SU-DHL-6 (cell line): Measurements from ENCODE around the gene BTBD9.

Source experiments
- H2AFZ ChIP-seq: fragments of 200-600 bp; sonication (generic); 2 replicates; pipeline ENCODE4 v1.6.1; 2014; ENCODE audit warnings: low read depth, mild to moderate bottlenecking, moderate library complexity, mixed read lengths, antibody characterized with exemption, low read length; ENCODE audit not compliant: severe bottlenecking
- H3F3A ChIP-seq: fragments of 200-600 bp; shearing (Covaris generic); 2 replicates; pipeline ENCODE4 v1.6.0; 2016; ENCODE audit warnings: antibody characterized with exemption, mild to moderate bottlenecking; ENCODE audit not compliant: insufficient read depth
- H3K27ac ChIP-seq: fragments of 200-600 bp; sonication (generic); 2 replicates; pipeline ENCODE4 v1.5.1; 2016; ENCODE audit warnings: low read depth, mild to moderate bottlenecking, low read length, moderate library complexity, mixed read lengths
- H3K27me3 ChIP-seq: fragments of 200-600 bp; sonication (generic), shearing (Covaris generic); 2 replicates; pipeline ENCODE4 v1.6.0; 2014; ENCODE audit warnings: mild to moderate bottlenecking, low read length
- H3K36me3 ChIP-seq: fragments of 200-600 bp; sonication (generic); 2 replicates; pipeline ENCODE4 v1.6.1; 2014; ENCODE audit warnings: mild to moderate bottlenecking, low read length, mixed read lengths
- H3K4me2 ChIP-seq: fragments of 300-600, 200-600 bp; shearing (Covaris generic), sonication (generic); 2 replicates; pipeline ENCODE4 v1.6.0; 2014; ENCODE audit warnings: low read length, low read depth, mild to moderate bottlenecking; ENCODE audit not compliant: poor library complexity, severe bottlenecking
- H3K4me3 ChIP-seq: fragments of 200-600 bp; sonication (generic); 2 replicates; pipeline ENCODE4 v1.5.1; 2014; ENCODE audit warnings: antibody characterized with exemption, low read length, mild to moderate bottlenecking, mixed read lengths; ENCODE audit not compliant: insufficient read depth, poor library complexity, severe bottlenecking
- H3K79me2 ChIP-seq: fragments of 200-600 bp; sonication (generic); 2 replicates; pipeline ENCODE4 v1.6.1; 2014; ENCODE audit warnings: mild to moderate bottlenecking, low read length, moderate library complexity; ENCODE audit not compliant: insufficient read depth
- H3K9ac ChIP-seq: fragments of 200-600 bp; sonication (generic); 2 replicates; pipeline ENCODE4 v1.7.0; 2014; ENCODE audit warnings: mild to moderate bottlenecking, low read length
- H3K9me2 ChIP-seq: fragments of 200-600 bp; sonication (generic); replicated peaks from 2 replicates; pipeline ENCODE4 v1.6.1; 2014; ENCODE audit warnings: low read length; ENCODE audit not compliant: insufficient read depth
- H3K9me3 ChIP-seq: fragments of 200-600 bp; sonication (generic); 2 replicates; pipeline ENCODE4 v1.6.1; 2014; ENCODE audit warnings: low read length, mixed read lengths; ENCODE audit not compliant: insufficient read depth
- H4K20me1 ChIP-seq: fragments of 200-600 bp; sonication (generic); 2 replicates; pipeline ENCODE4 v1.6.1; 2014; ENCODE audit warnings: low read depth, mild to moderate bottlenecking, antibody characterized with exemption, low read length, moderate library complexity, mixed read lengths
- EZH2phosphoT487 ChIP-seq: fragments of 200-600 bp; sonication (generic), shearing (Covaris generic); conservative IDR thresholded peaks from 2 replicates; pipeline ENCODE4 v1.6.1; 2018; ENCODE audit warnings: mild to moderate bottlenecking, antibody characterized with exemption, low read length, moderate library complexity, mixed read lengths
- TF ChIP-seq, protein P1 (sequence below): fragments of 200-600 bp; sonication (generic); IDR thresholded peaks from one replicate; pipeline ENCODE4 v1.5.1; 2017; ENCODE audit warnings: antibody characterized with exemption, mild to moderate bottlenecking, low read length, moderate library complexity; ENCODE audit not compliant: insufficient read depth, poor library complexity, severe bottlenecking

BTBD9 gene

DNA sequence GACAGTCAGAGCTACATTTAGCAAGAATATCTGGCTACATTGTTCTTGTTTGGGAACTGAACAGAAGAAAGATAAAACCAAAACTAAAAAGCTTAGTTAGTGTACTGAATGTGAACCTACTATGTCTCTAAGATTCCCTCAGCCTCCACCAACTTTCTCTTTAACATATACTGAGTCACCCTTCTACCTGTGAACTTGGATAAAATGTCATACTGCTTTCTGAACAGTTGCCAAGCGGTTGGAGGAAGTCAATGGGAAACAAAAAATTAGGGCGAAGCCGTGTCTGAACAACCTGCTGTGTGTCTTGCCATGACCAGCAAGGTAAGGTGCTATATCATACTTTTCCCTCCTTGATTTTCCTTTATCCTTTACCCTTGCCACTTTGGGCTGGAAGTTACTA lies 243.5 kb downstream of the BTBD9 start:
- H3K36me3 ChIP-seq = no peaks in the 10 kb centered on the region
- no peaks in the 10 kb centered on the region for H3K9me2 ChIP-seq
- no peak overlapping the region for H3K4me3 ChIP-seq
- no peaks in the 10 kb centered on the region for H3K9me3 ChIP-seq
- no peaks in the 10 kb centered on the region for H3K27me3 ChIP-seq
- H3F3A ChIP-seq = no peaks in the 10 kb centered on the region
- no peaks in the 10 kb centered on the region for H3K79me2 ChIP-seq
- H3K4me2 ChIP-seq = no peak overlapping the region
- no peak overlapping the region for H3K9ac ChIP-seq
- H3K27ac ChIP-seq = no peak overlapping the region
- no peaks in the 10 kb centered on the region for H4K20me1 ChIP-seq
- no peak overlapping the region for H2AFZ ChIP-seq
- TF ChIP-seq, protein P1, sequence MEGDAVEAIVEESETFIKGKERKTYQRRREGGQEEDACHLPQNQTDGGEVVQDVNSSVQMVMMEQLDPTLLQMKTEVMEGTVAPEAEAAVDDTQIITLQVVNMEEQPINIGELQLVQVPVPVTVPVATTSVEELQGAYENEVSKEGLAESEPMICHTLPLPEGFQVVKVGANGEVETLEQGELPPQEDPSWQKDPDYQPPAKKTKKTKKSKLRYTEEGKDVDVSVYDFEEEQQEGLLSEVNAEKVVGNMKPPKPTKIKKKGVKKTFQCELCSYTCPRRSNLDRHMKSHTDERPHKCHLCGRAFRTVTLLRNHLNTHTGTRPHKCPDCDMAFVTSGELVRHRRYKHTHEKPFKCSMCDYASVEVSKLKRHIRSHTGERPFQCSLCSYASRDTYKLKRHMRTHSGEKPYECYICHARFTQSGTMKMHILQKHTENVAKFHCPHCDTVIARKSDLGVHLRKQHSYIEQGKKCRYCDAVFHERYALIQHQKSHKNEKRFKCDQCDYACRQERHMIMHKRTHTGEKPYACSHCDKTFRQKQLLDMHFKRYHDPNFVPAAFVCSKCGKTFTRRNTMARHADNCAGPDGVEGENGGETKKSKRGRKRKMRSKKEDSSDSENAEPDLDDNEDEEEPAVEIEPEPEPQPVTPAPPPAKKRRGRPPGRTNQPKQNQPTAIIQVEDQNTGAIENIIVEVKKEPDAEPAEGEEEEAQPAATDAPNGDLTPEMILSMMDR = no peak
- no peak for TF ChIP-seq EZH2phosphoT487

DNA sequence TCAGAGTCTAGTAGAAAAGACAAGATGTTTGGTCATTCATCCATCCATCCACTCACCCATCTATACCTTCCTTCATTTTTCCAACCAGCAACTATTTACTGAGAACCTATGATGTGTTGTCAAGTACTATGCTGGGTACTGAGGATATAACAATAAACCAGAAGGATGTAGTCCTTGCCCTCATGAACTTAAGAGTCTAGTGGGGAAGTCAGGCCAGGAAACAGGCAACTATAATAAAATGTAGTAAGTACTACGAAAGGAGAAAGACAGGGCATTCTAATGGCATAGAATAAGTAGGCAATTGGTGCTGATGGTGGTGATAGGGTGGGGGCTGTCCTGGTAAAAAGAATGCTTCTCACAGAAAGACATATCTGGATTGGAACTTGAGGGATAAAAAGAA lies 245.7 kb downstream of the BTBD9 start:
- no peaks in the 10 kb centered on the region for H3F3A ChIP-seq
- no peaks in the 10 kb centered on the region for H3K9me3 ChIP-seq
- no peaks in the 10 kb centered on the region for H3K27me3 ChIP-seq
- H2AFZ ChIP-seq = no peak overlapping the region
- no peaks in the 10 kb centered on the region for H3K79me2 ChIP-seq
- H3K27ac ChIP-seq = no peak overlapping the region
- no peaks in the 10 kb centered on the region for H4K20me1 ChIP-seq
- no peaks in the 10 kb centered on the region for H3K9me2 ChIP-seq
- no peaks in the 10 kb centered on the region for H3K36me3 ChIP-seq
- H3K4me3 ChIP-seq = no peak overlapping the region
- no peak overlapping the region for H3K4me2 ChIP-seq
- no peak overlapping the region for H3K9ac ChIP-seq
- TF ChIP-seq, protein P1 = no peak
- no peak for TF ChIP-seq EZH2phosphoT487

- no peak overlapping the region for H3K27ac ChIP-seq
- no peaks in the 10 kb centered on the region for H3F3A ChIP-seq
- H2AFZ ChIP-seq = no peak overlapping the region
- H3K4me3 ChIP-seq = no peak overlapping the region
- no peaks in the 10 kb centered on the region for H3K79me2 ChIP-seq
- no peak overlapping the region for H3K9ac ChIP-seq
- H3K9me2 ChIP-seq = no peaks in the 10 kb centered on the region
- H3K9me3 ChIP-seq = no peaks in the 10 kb centered on the region
- H3K4me2 ChIP-seq = no peak overlapping the region
- no peak for TF ChIP-seq EZH2phosphoT487
- H4K20me1 ChIP-seq = no peaks in the 10 kb centered on the region
- H3K27me3 ChIP-seq = no peaks in the 10 kb centered on the region
- H3K36me3 ChIP-seq = no peaks in the 10 kb centered on the region
These were observed 247.8 kb downstream of the BTBD9 start for GRCh38 chr6:38391626-38392579.

DNA sequence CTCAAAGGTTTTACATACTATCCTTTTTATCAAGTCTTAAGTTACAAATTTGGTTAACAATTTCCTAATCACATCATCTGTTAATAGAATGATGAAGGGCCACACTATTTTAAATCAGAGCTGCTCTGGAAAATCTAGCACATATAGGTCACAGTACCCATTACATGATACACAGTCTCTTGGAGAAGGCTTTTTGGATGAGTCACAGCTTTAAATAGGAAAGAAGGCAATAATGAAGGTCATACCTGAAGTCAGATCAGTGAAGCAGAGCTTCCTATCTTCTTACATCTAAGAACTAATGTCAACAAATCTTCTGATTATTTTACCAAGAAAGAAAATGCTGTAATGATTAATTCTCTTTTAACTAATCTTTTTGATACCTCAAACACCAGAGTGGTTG lies 248.5 kb downstream of the BTBD9 start:
- no peaks in the 10 kb centered on the region for H3K36me3 ChIP-seq
- no peaks in the 10 kb centered on the region for H3K27me3 ChIP-seq
- H3K79me2 ChIP-seq = no peaks in the 10 kb centered on the region
- no peaks in the 10 kb centered on the region for H3K9me3 ChIP-seq
- TF ChIP-seq, protein P1 = no peak
- no peak for TF ChIP-seq EZH2phosphoT487
- H3F3A ChIP-seq = no peaks in the 10 kb centered on the region
- no peak overlapping the region for H3K27ac ChIP-seq
- no peak overlapping the region for H3K4me2 ChIP-seq
- H3K9ac ChIP-seq = no peak overlapping the region
- no peak overlapping the region for H2AFZ ChIP-seq
- no peak overlapping the region for H3K4me3 ChIP-seq
- H4K20me1 ChIP-seq = no peaks in the 10 kb centered on the region
- H3K9me2 ChIP-seq = no peaks in the 10 kb centered on the region
